Measurements from ENCODE around the gene BLMH. TPM values are rescaled to one million over a fixed set of nuclear protein-coding genes. Genes with fewer than 3 reads are reported as not detected.

The BLMH gene
- total RNA-seq, 1 donor from 2014 or later: 40.3 TPM

- ATAC-seq (ENCODE audit: low read depth): no peak
- CTCF ChIA-PET: no interaction called here
- intact Hi-C loops (cut with micrococcal nuclease): no loop called here
- Mint-ChIP-seq H3K36me3 (ENCODE audit: low read depth) (no peaks in the 10 kb centered on the region), H3K4me3 (no peak overlapping the region), H3K27ac (no peak overlapping the region), H3K9me3 (no peaks in the 10 kb centered on the region), H3K4me1 (peaks cover 13% of the 10 kb centered on the region), H3K27me3 (peaks cover 32% of the 10 kb centered on the region)
- TF ChIP-seq CTCF (IDR thresholded peaks at IDR 0.05): no peak
- DNase-seq: no peak
- POLR2A ChIA-PET: no interaction called here
Observed at GRCh38 chr17:30241051-30241450, 50.7 kb downstream of the BLMH start.

GRCh38 chr17:30240177-30240576 lies 51.6 kb downstream of the BLMH start:
- no peaks in the 10 kb centered on the region for H3K9me3 Mint-ChIP-seq
- peaks cover 35% of the 10 kb centered on the region for H3K27me3 Mint-ChIP-seq
- H3K36me3 Mint-ChIP-seq (ENCODE audit: low read depth): no peaks in the 10 kb centered on the region
- peaks cover 17% of the 10 kb centered on the region for H3K4me1 Mint-ChIP-seq
- no peak for DNase-seq
- no peak for TF ChIP-seq CTCF (IDR thresholded peaks at IDR 0.05)
- intact Hi-C loops (cut with micrococcal nuclease): no loop called here
- no peak overlapping the region for H3K4me3 Mint-ChIP-seq
- H3K27ac Mint-ChIP-seq: no peak overlapping the region
- CTCF ChIA-PET: no interaction called here
- no peak for ATAC-seq (ENCODE audit: low read depth)
- POLR2A ChIA-PET: no interaction called here

- H3K27me3 Mint-ChIP-seq: peaks cover 44% of the 10 kb centered on the region
- no peak overlapping the region for H3K4me3 Mint-ChIP-seq
- POLR2A ChIA-PET: no interaction called here
- CTCF ChIA-PET: interaction anchor here (0.9 kb wide), 1 partner anchor 135 kb away, joined by 3 read pairs; no protein-coding TSS in a partner anchor
- intact Hi-C loops (cut with micrococcal nuclease): loop anchor here (10.0 kb wide), 1 partner anchor 134 kb away; no protein-coding TSS in a partner anchor
- no peaks in the 10 kb centered on the region for H3K36me3 Mint-ChIP-seq (ENCODE audit: low read depth)
- no peak for TF ChIP-seq CTCF (IDR thresholded peaks at IDR 0.05)
- H3K27ac Mint-ChIP-seq: no peak overlapping the region
- DNase-seq (no peak), ATAC-seq (ENCODE audit: low read depth) (no peak)
- no peaks in the 10 kb centered on the region for H3K9me3 Mint-ChIP-seq
- H3K4me1 Mint-ChIP-seq: peaks cover 21% of the 10 kb centered on the region
Observed at GRCh38 chr17:30239089-30239462, 52.7 kb downstream of the BLMH start.

DNA sequence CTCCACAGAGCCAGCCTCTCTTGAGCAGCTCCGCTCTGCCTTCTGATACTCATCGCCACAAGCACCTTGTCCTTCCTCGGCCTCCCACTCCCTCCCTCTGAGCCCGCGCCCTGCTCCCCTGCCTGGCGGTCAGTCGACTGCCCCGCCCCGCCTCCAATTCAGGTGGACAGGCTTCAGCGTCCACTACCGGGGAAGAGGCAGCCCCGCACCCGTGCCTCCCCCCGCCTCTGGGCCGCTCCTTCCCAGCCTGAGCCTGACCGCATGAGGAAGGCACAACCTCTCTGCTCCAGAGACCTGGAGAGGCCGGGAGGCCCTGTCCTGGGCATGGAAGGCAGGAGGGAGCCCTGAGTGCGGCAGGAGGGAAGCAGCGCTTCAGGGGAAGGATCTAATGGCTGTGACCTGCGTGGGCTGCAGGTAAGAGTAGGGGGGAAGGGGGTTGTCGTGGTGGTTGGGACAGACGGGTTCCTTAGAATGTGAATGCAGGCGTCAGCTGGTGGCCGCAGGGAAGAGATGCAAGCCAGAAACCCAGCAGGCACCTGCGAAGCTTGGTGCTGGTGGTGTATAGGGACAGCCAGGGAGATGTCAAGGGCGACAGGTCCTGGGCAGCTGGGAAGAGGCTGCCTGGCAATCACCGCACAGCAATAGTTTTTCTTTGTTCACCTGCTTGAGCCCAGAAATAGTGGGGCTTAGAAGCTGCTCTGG lies 53.2 kb downstream of the BLMH start:
- CTCF ChIA-PET: interaction anchor here (0.9 kb wide), 1 partner anchor 134 kb away, joined by 3 read pairs; no protein-coding TSS in a partner anchor
- POLR2A ChIA-PET: no interaction called here
- peaks cover 21% of the 10 kb centered on the region for H3K4me1 Mint-ChIP-seq
- no peaks in the 10 kb centered on the region for H3K9me3 Mint-ChIP-seq
- TF ChIP-seq CTCF (IDR thresholded peaks at IDR 0.05): no peak
- DNase-seq (no peak), ATAC-seq (ENCODE audit: low read depth) (no peak)
- no peak overlapping the region for H3K4me3 Mint-ChIP-seq
- H3K27ac Mint-ChIP-seq: no peak overlapping the region
- H3K27me3 Mint-ChIP-seq: peaks cover 48% of the 10 kb centered on the region
- no peaks in the 10 kb centered on the region for H3K36me3 Mint-ChIP-seq (ENCODE audit: low read depth)
- intact Hi-C loops (cut with micrococcal nuclease): loop anchor here (10.0 kb wide), 1 partner anchor 134 kb away; no protein-coding TSS in a partner anchor

DNA sequence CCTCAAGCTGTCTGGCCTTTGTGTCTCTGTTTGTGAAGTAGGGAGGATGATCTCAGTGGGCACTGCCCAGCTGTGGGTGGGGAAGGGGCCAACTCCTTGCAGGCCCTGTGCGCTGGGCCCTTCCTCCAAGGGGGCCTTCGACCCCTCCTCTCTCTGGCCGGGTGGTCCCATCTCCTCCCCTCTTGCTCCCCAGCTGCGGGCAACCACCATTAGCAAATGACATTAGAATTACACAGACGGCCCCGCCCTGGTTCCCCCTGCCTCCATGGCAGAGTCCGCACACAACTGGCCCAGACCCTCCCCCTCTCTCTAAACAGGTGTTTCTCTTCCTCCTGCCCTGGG lies 53.8 kb downstream of the BLMH start:
- Mint-ChIP-seq H3K27me3 (peaks cover 53% of the 10 kb centered on the region), H3K36me3 (ENCODE audit: low read depth) (no peaks in the 10 kb centered on the region), H3K4me1 (peaks cover 21% of the 10 kb centered on the region), H3K27ac (no peak overlapping the region), H3K4me3 (no peak overlapping the region), H3K9me3 (no peaks in the 10 kb centered on the region)
- ATAC-seq (ENCODE audit: low read depth) (no peak), DNase-seq (no peak)
- ChIA-PET CTCF (no interaction called here), POLR2A (no interaction called here)
- intact Hi-C loops (cut with micrococcal nuclease): loop anchor here (10.0 kb wide), 1 partner anchor 133 kb away; no protein-coding TSS in a partner anchor
- TF ChIP-seq CTCF (IDR thresholded peaks at IDR 0.05): no peak

Measured in activated B cell treated with CpG ODN at 0.5 μM for 24 hours (primary cell).